HepG2 (cell line): Measurements from ENCODE around the gene C11orf68. TPM values are rescaled to one million over a fixed set of nuclear protein-coding genes. Genes with fewer than 3 reads are reported as not detected.

ENCODE experiments used
- ATAD3A ChIP-seq: sonication (generic); formaldehyde crosslinking; IDR thresholded peaks from 2 replicates; pipeline ENCODE4 v1.4.0; 2020; ENCODE audit warnings: missing genetic modification reagents
- CAMTA2 ChIP-seq: sonication (generic); formaldehyde crosslinking; IDR thresholded peaks from 2 replicates; pipeline ENCODE4 v1.4.0; 2020; ENCODE audit warnings: mild to moderate bottlenecking, missing genetic modification reagents, borderline replicate concordance
- EEA1 ChIP-seq: sonication (generic); formaldehyde crosslinking; IDR thresholded peaks from 2 replicates; pipeline ENCODE4 v1.5.1; 2020; ENCODE audit warnings: mild to moderate bottlenecking, missing genetic modification reagents, borderline replicate concordance
- EP300 ChIP-seq, 3 experiments: sonication (generic) in 1 of 3; formaldehyde crosslinking in 1 of 3; IDR thresholded peaks; 2 replicates each; pipeline versions ENCODE4 v1.5.1 to v1.6.1; 2011 to 2020; ENCODE audit warnings: low read depth in 2 of 3, low read length in 2 of 3, borderline replicate concordance in 1 of 3, improper control_type of control experiment in 1 of 3, mild to moderate bottlenecking in 1 of 3, missing genetic modification reagents in 1 of 3, moderate library complexity in 1 of 3
- FOXP4 ChIP-seq: sonication (generic); formaldehyde crosslinking; IDR thresholded peaks from 2 replicates; pipeline ENCODE4 v1.4.0; 2020; ENCODE audit warnings: missing genetic modification reagents
- JARID2 ChIP-seq: sonication (generic); formaldehyde crosslinking; IDR thresholded peaks from 2 replicates; pipeline ENCODE4 v1.8.1; 2023; ENCODE audit warnings: missing genetic modification reagents, inconsistent platforms; ENCODE audit not compliant: insufficient replicate concordance
- MYC ChIP-seq: sonication (generic); formaldehyde crosslinking; IDR thresholded peaks from 2 replicates; pipeline ENCODE4 v1.9.0; 2021; ENCODE audit warnings: missing genetic modification reagents, borderline replicate concordance
- PHF5A ChIP-seq: IDR thresholded peaks from one replicate; pipeline ENCODE4 v1.6.1; 2018; ENCODE audit warnings: low read depth, missing genetic modification reagents; ENCODE audit not compliant: unreplicated experiment
- PLRG1 ChIP-seq: fragments of 450-650 bp; conservative IDR thresholded peaks from 2 replicates; pipeline ENCODE4 v1.6.1; 2016
- REST ChIP-seq, 2 experiments: IDR thresholded peaks; 2 replicates each; pipeline ENCODE4 v1.6.1; 2011 to 2012; ENCODE audit warnings: low read length in 2 of 2, borderline replicate concordance in 1 of 2, low read depth in 1 of 2, mild to moderate bottlenecking in 1 of 2, moderate library complexity in 1 of 2
- SAFB2 ChIP-seq: sonication (generic); formaldehyde crosslinking; IDR thresholded peaks from 2 replicates; pipeline ENCODE4 v1.5.1; 2020; ENCODE audit warnings: missing genetic modification reagents, low read depth, mild to moderate bottlenecking, borderline replicate concordance
- SP4 ChIP-seq: sonication (generic); formaldehyde crosslinking; IDR thresholded peaks from 2 replicates; pipeline ENCODE4 v1.8.1; 2023; ENCODE audit warnings: mild to moderate bottlenecking, missing genetic modification reagents
- TOPORS ChIP-seq: sonication (generic); formaldehyde crosslinking; IDR thresholded peaks from 2 replicates; pipeline ENCODE4 v1.8.0; 2023; ENCODE audit warnings: mild to moderate bottlenecking, missing genetic modification reagents
- ZBTB14 ChIP-seq: sonication (generic); formaldehyde crosslinking; IDR thresholded peaks from 2 replicates; pipeline ENCODE4 v1.4.0; 2020; ENCODE audit warnings: missing genetic modification reagents
- ZNF3 ChIP-seq: IDR thresholded peaks from 2 replicates; pipeline ENCODE4 v1.7.0; 2017; ENCODE audit warnings: inconsistent platforms
- ZNF337 ChIP-seq: sonication (generic); formaldehyde crosslinking; IDR thresholded peaks from 2 replicates; pipeline ENCODE4 v1.5.1; 2020; ENCODE audit warnings: missing genetic modification reagents, low read depth, mild to moderate bottlenecking, borderline replicate concordance
- ZNF431 ChIP-seq: sonication (generic); formaldehyde crosslinking; IDR thresholded peaks from 2 replicates; pipeline ENCODE4 v1.9.0; 2022; ENCODE audit warnings: missing genetic modification reagents, low read depth, mild to moderate bottlenecking, borderline replicate concordance
- ZNF570 ChIP-seq: sonication (generic); formaldehyde crosslinking; IDR thresholded peaks from 2 replicates; pipeline ENCODE4 v1.4.0; 2020; ENCODE audit warnings: mild to moderate bottlenecking, missing genetic modification reagents, borderline replicate concordance
- ZNF597 ChIP-seq: sonication (generic); formaldehyde crosslinking; IDR thresholded peaks from 2 replicates; pipeline ENCODE4 v1.5.0; 2020; ENCODE audit warnings: missing genetic modification reagents
- polyA plus RNA-seq, 8 experiments: library from polyadenylated mRNA; depleted of rRNA in 3 of 8; stranded (reverse) in 7 of 8; unstranded in 1 of 8; fragments of >200 nt; fragmentation: Illumina TruSeq in 4 of 8; extraction: Trizol in 4 of 8; gene quantifications; 2 replicates each; pipeline versions ENCODE4 v1.2.1 to v1.2.3, GENCODE V29; 2011 to 2016; ENCODE audit warnings: low read depth in 4 of 8, missing spikeins in 1 of 8, mixed read lengths in 1 of 8; ENCODE audit not compliant: insufficient read depth in 1 of 8
- total RNA-seq, 5 experiments: library from RNA; depleted of rRNA; stranded (reverse); fragments of >200 nt; fragmentation: Illumina TruSeq; extraction: Trizol; gene quantifications; 2 replicates each; pipeline ENCODE4 v1.2.3, GENCODE V29; 2016; ENCODE audit warnings: low read depth in 1 of 5

Gene C11orf68
- total and polyA plus RNA-seq, 2 of the 13 experiments (the other 11 are each of a cell fraction or from before 2014, with no cell fraction given) = 8.4 to 28.3 TPM

GRCh38 chr11:65873318-65874156 lies 45.3 kb downstream of the C11orf68 start (continued):
- TF ChIP-seq SP4 (CRISPR knock-in tag) = peak; percentile 99
- TF ChIP-seq EP300 (IDR thresholded peaks at IDR 0.05; ENCODE audit: low read depth in 2 of 2, low read length in 2 of 2) = no peak
- TF ChIP-seq EP300 (CRISPR knock-in tag; IDR thresholded peaks at IDR 0.05; ENCODE audit: borderline replicate concordance) = no peak
- TF ChIP-seq TOPORS = no peak
- TF ChIP-seq ZBTB14 (CRISPR knock-in tag) = no peak
- TF ChIP-seq ZNF431 (CRISPR knock-in tag) = no peak
- TF ChIP-seq ZNF337 (CRISPR knock-in tag) = no peak
- peak; percentile 45; the same call in 1 of the 2 replicates for TF ChIP-seq FOXP4 (CRISPR knock-in tag)
- TF ChIP-seq PHF5A = peak; percentile 19
- no peak for TF ChIP-seq CAMTA2
- TF ChIP-seq MYC = peak; percentile 79; the same call in 1 of the 2 replicates
- TF ChIP-seq PLRG1 = no peak
- 0 out of 4 replicates have a peak, but pooled peaks of 1 of the 2 experiments have one; percentile 25 for TF ChIP-seq REST (IDR thresholded peaks at IDR 0.05; ENCODE audit: borderline replicate concordance in 1 of 2, low read depth in 1 of 2, low read length in 2 of 2)
- TF ChIP-seq ZNF597 (CRISPR knock-in tag) = no peak
- peak; percentile 76; the same call in 1 of the 2 replicates for TF ChIP-seq SAFB2 (CRISPR knock-in tag)
- TF ChIP-seq ATAD3A (CRISPR knock-in tag) = no peak
- TF ChIP-seq ZNF570 (CRISPR knock-in tag) = no peak
- TF ChIP-seq JARID2 = no peak
- peak; percentile 67; the same call in 1 of the 2 replicates for TF ChIP-seq EEA1 (CRISPR knock-in tag)
- no peak for TF ChIP-seq ZNF3
